KMS-11 (cell line): ENCODE data around the gene TBC1D22B.

Experiments used
- H2AFZ ChIP-seq: fragments of 200-600 bp; sonication (generic); 2 replicates; pipeline ENCODE4 v1.6.1; 2016; ENCODE audit warnings: antibody characterized with exemption, mixed run types, low read depth
- H3K27ac ChIP-seq: fragments of 200-600 bp; sonication (generic); 2 replicates; pipeline ENCODE4 v1.6.1; 2016; ENCODE audit warnings: mild to moderate bottlenecking, mixed run types
- H3K27me3 ChIP-seq: fragments of 200-600 bp; sonication (generic); 2 replicates; pipeline ENCODE4 v1.6.1; 2017; ENCODE audit warnings: mild to moderate bottlenecking, low read depth, mixed run types, moderate library complexity; ENCODE audit not compliant: insufficient read depth
- H3K36me3 ChIP-seq: fragments of 200-600 bp; sonication (generic); 2 replicates; pipeline ENCODE4 v1.6.1; 2017; ENCODE audit warnings: mild to moderate bottlenecking, mixed run types; ENCODE audit not compliant: insufficient read depth
- H3K4me1 ChIP-seq: fragments of 200-600 bp; sonication (generic); 2 replicates; pipeline ENCODE4 v1.6.1; 2016; ENCODE audit warnings: mild to moderate bottlenecking, low read depth, mixed run types; ENCODE audit not compliant: poor library complexity, severe bottlenecking
- H3K4me2 ChIP-seq: fragments of 200-600 bp; sonication (generic); 2 replicates; pipeline ENCODE4 v1.7.0; 2016; ENCODE audit warnings: mild to moderate bottlenecking, mixed run types
- H3K4me3 ChIP-seq: fragments of 200-600 bp; sonication (generic); IDR thresholded peaks from 2 replicates; pipeline ENCODE4 v1.6.1; 2017; ENCODE audit warnings: low read depth, low read length, mixed read lengths; ENCODE audit not compliant: insufficient read depth
- H3K79me2 ChIP-seq: fragments of 200-600 bp; sonication (generic); 2 replicates; pipeline ENCODE4 v1.6.1; 2016; ENCODE audit warnings: low read depth, mixed run types; ENCODE audit not compliant: insufficient read depth
- H3K9ac ChIP-seq: fragments of 200-600 bp; sonication (generic); 2 replicates; pipeline ENCODE4 v1.6.1; 2016; ENCODE audit warnings: mild to moderate bottlenecking, mixed run types
- H4K20me1 ChIP-seq: fragments of 200-600 bp; sonication (generic); 2 replicates; pipeline ENCODE4 v1.6.1; 2016; ENCODE audit warnings: mild to moderate bottlenecking, mixed run types; ENCODE audit not compliant: insufficient read depth
- CTCF ChIP-seq: fragments of 200-600 bp; sonication (generic); conservative IDR thresholded peaks from 2 replicates; pipeline ENCODE4 v1.6.1; 2017; ENCODE audit warnings: low read depth, mild to moderate bottlenecking, antibody characterized with exemption, low read length, moderate library complexity, mixed read lengths

Gene TBC1D22B

DNA sequence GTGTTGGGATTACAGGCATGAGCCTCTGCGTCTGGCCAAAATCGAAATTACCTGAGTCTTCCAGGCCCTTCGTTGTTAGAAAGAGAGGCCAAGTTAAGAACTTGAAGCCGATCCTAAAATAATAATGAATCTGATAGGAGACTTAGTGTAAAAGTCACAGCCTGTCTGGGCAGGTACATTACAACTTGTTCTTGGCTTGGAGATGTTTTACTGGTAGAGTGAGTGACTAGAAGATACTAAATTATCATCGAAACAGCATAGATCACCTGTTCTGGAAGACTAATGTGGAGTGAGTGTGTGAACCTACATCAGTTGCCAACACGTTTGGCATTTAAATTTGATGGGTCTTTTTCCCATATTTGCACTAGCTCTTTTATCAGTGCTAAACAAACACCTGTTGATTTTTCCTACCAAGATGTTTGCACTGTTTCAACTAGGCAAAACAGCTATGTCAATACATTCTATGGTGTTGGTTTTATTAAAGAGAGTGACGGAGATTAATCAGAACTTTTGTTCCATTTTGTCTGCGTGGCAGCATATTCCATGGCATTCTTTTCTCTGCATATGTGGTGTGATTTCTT lies 5.0 kb downstream of the TBC1D22B start:
- Histone ChIP-seq H3K27me3 (no peaks in the 10 kb centered on the region), H4K20me1 (no peaks in the 10 kb centered on the region), H3K79me2 (peaks cover 9% of the 10 kb centered on the region; the same call in 1 of the 2 replicates), H3K4me2 (no peak overlapping the region), H3K9ac (no peak overlapping the region), H2AFZ (no peak overlapping the region), H3K27ac (no peak overlapping the region), H3K4me1 (peaks cover 35% of the 10 kb centered on the region), H3K4me3 (no peak overlapping the region), H3K36me3 (no peaks in the 10 kb centered on the region)
- TF ChIP-seq CTCF = no peak

- H2AFZ ChIP-seq = no peak overlapping the region
- H3K79me2 ChIP-seq = no peaks in the 10 kb centered on the region; the same call in 1 of the 2 replicates
- H3K27me3 ChIP-seq = no peaks in the 10 kb centered on the region
- no peak overlapping the region for H3K9ac ChIP-seq
- H3K4me1 ChIP-seq = peaks cover 17% of the 10 kb centered on the region
- H3K4me3 ChIP-seq = no peak overlapping the region
- H3K36me3 ChIP-seq = no peaks in the 10 kb centered on the region
- H3K4me2 ChIP-seq = no peak overlapping the region
- no peak overlapping the region for H3K27ac ChIP-seq
- no peak for TF ChIP-seq CTCF
- H4K20me1 ChIP-seq = no peaks in the 10 kb centered on the region
Observed at GRCh38 chr6:37265001-37265400, 7.4 kb downstream of the TBC1D22B start.

DNA sequence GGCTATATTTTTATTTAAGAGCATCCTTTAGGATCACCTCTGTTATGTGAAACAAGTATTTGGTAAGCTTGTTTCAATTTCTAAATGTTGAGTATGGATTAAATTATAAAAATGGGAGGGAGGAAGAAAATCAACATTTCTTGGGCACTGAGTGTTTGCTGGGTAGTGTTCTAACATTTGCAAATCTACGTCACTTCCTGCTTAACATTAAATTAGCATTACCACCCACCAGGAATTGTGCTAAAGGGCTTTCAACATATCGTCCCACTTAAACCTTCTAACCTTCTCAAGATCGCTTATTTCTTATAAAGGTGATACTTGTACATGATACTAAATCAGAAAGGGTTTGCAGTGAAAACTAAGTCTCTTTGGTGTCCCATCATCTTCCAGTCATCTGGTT lies 8.3 kb downstream of the TBC1D22B start:
- Histone ChIP-seq H3K9ac (no peak overlapping the region), H3K27me3 (no peaks in the 10 kb centered on the region), H3K4me2 (no peak overlapping the region), H3K27ac (no peak overlapping the region), H3K4me3 (no peak overlapping the region), H3K36me3 (no peaks in the 10 kb centered on the region), H3K4me1 (peaks cover 9% of the 10 kb centered on the region), H2AFZ (no peak overlapping the region), H4K20me1 (no peaks in the 10 kb centered on the region), H3K79me2 (no peaks in the 10 kb centered on the region; the same call in 1 of the 2 replicates)
- no peak for TF ChIP-seq CTCF

DNA sequence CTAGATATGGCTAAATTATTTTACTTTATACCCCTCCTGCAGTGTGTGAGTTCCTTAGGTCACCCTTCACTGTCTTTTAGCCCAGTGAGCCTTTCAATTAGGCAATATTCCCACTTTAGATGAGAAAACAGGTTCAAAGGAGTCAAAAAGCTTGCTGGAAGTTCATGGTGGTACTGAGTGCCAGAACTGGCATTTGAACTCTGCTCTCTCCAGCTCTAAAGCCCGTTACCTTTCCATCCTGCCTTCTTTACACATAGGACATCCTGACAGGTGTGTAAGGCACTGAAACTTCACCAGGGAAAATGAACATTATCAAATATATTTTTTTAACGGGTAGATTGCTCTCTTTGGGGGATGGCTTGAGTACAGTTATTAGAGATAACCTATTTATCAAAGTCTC lies 11.5 kb downstream of the TBC1D22B start:
- Histone ChIP-seq H3K4me1 (no peaks in the 10 kb centered on the region), H3K4me2 (no peak overlapping the region), H3K79me2 (no peaks in the 10 kb centered on the region), H4K20me1 (no peaks in the 10 kb centered on the region), H2AFZ (no peak overlapping the region), H3K4me3 (no peak overlapping the region), H3K9ac (no peak overlapping the region), H3K27me3 (no peaks in the 10 kb centered on the region), H3K36me3 (no peaks in the 10 kb centered on the region), H3K27ac (no peak overlapping the region)
- no peak for TF ChIP-seq CTCF
